HFF-Myc (cell line): ENCODE results near the gene ABCB1.

ENCODE experiments used
- DNase-seq: peaks from one replicate; pipeline ENCODE4 v3.0.0-alpha.2; 2011; ENCODE audit warnings: low read depth; ENCODE audit errors: extremely low read depth
- H3K4me3 ChIP-seq: replicated peaks from 2 replicates; pipeline ENCODE4 v1.5.1; 2011; ENCODE audit warnings: low read depth, mild to moderate bottlenecking, control low read depth, low read length
- CTCF ChIP-seq: IDR thresholded peaks from 2 replicates; pipeline ENCODE4 v1.5.1; 2012; ENCODE audit warnings: mild to moderate bottlenecking, low read depth, low read length, control low read depth; ENCODE audit errors: missing control alignments

The ABCB1 gene

GRCh38 chr7:87566311-87566900, 34.3 kb downstream of the ABCB1 start:
- no peak for TF ChIP-seq CTCF
- DNase-seq = no peak
- H3K4me3 ChIP-seq = no peak overlapping the region

GRCh38 chr7:87565877-87566276, 34.8 kb downstream of the ABCB1 start:
- no peak for TF ChIP-seq CTCF
- H3K4me3 ChIP-seq = no peak overlapping the region
- no peak for DNase-seq

- no peak for DNase-seq
- H3K4me3 ChIP-seq = no peak overlapping the region
- TF ChIP-seq CTCF = peak; percentile 63
Observed at GRCh38 chr7:87564296-87564963, 36.3 kb downstream of the ABCB1 start.

GRCh38 chr7:87561702-87562101, 39.0 kb downstream of the ABCB1 start:
- H3K4me3 ChIP-seq = no peak overlapping the region
- DNase-seq = no peak
- TF ChIP-seq CTCF = no peak

- TF ChIP-seq CTCF = no peak
- no peak overlapping the region for H3K4me3 ChIP-seq
- no peak for DNase-seq
Observed at GRCh38 chr7:87561102-87561501, 39.6 kb downstream of the ABCB1 start.

- no peak overlapping the region for H3K4me3 ChIP-seq
- no peak for TF ChIP-seq CTCF
- DNase-seq = no peak
Observed at GRCh38 chr7:87552351-87552900, 48.3 kb downstream of the ABCB1 start.
